BE2C (cell line): ENCODE data around the gene EID2B.

ENCODE experiments used
- DNase-seq: peaks from one replicate; pipeline ENCODE4 v3.0.0-alpha.2; 2020
- H3K27me3 ChIP-seq: fragments of 250-450 bp; sonication (Bioruptor Pico); 2 replicates; pipeline ENCODE4 v1.5.1; 2020; ENCODE audit warnings: mild to moderate bottlenecking
- H3K36me3 ChIP-seq: fragments of 250-450 bp; sonication (Bioruptor Pico); 2 replicates; pipeline ENCODE4 v1.5.1; 2020; ENCODE audit warnings: mild to moderate bottlenecking
- H3K4me1 ChIP-seq: fragments of 250-450 bp; sonication (Bioruptor Pico); 2 replicates; pipeline ENCODE4 v1.5.1; 2020
- H3K4me3 ChIP-seq: 2 replicates; pipeline ENCODE4 v1.5.1; 2011; ENCODE audit warnings: low read depth, low read length
- H3K9me3 ChIP-seq: fragments of 250-450 bp; sonication (Bioruptor Pico); 2 replicates; pipeline ENCODE4 v1.5.1; 2020
- TF ChIP-seq, protein P1 (sequence below): IDR thresholded peaks from 2 replicates; pipeline ENCODE4 v1.5.1; 2012; ENCODE audit warnings: mild to moderate bottlenecking, low read depth, low read length

Gene EID2B

DNA sequence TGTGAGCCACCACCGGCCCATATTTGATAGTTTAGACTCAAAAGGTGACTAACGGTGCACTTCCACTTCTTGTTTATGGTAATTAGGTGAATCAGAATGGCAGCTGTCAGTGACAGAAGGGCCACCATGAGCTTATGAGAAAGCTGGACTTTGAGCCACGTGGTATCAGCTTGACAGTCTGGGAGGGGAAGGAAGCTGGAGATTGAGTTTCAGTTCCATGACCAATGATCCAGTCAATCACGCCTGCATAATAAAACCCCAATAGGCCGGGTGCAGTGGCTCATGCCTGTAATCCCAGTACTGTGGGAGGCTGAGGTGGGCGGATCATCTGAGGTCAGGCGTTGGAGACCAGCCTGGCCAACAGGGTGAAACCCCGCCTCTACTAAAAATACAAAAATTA lies 8.2 kb downstream of the EID2B start:
- TF ChIP-seq, protein P1, sequence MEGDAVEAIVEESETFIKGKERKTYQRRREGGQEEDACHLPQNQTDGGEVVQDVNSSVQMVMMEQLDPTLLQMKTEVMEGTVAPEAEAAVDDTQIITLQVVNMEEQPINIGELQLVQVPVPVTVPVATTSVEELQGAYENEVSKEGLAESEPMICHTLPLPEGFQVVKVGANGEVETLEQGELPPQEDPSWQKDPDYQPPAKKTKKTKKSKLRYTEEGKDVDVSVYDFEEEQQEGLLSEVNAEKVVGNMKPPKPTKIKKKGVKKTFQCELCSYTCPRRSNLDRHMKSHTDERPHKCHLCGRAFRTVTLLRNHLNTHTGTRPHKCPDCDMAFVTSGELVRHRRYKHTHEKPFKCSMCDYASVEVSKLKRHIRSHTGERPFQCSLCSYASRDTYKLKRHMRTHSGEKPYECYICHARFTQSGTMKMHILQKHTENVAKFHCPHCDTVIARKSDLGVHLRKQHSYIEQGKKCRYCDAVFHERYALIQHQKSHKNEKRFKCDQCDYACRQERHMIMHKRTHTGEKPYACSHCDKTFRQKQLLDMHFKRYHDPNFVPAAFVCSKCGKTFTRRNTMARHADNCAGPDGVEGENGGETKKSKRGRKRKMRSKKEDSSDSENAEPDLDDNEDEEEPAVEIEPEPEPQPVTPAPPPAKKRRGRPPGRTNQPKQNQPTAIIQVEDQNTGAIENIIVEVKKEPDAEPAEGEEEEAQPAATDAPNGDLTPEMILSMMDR: no peak
- no peak overlapping the region for H3K4me3 ChIP-seq
- no peak for DNase-seq
- no peaks in the 10 kb centered on the region for H3K4me1 ChIP-seq
- H3K27me3 ChIP-seq: no peaks in the 10 kb centered on the region
- H3K36me3 ChIP-seq: no peaks in the 10 kb centered on the region
- H3K9me3 ChIP-seq: no peaks in the 10 kb centered on the region

- Histone ChIP-seq H3K36me3 (no peaks in the 10 kb centered on the region), H3K27me3 (peaks cover 7% of the 10 kb centered on the region), H3K4me3 (no peak overlapping the region), H3K9me3 (no peaks in the 10 kb centered on the region), H3K4me1 (no peaks in the 10 kb centered on the region)
- DNase-seq: no peak
- TF ChIP-seq, protein P1: no peak
Measured at GRCh38 chr19:39520541-39521484, 11.8 kb downstream of the EID2B start.

DNA sequence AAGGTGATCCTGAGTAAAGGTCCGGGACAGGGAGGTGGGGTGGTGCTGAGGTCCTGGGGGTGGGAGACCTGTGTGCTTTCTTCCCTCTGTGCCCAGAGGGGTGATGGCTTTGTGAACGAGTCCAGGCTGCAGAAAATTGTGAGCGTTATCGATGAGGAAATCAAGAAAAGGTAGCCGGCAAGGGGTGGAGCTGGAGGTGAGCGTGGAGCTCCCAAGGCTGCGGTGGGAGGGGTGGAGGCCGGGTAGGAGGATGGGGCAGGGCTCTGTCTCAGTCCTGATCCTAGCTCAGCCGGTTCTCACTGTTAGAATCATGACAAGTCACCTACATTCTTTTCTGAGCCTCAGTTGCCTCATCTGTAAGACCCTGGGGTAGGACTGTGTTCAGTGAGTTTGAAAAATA lies 13.7 kb downstream of the EID2B start:
- no peaks in the 10 kb centered on the region for H3K9me3 ChIP-seq
- H3K36me3 ChIP-seq: no peaks in the 10 kb centered on the region
- no peak overlapping the region for H3K4me3 ChIP-seq
- TF ChIP-seq, protein P1: no peak
- no peaks in the 10 kb centered on the region for H3K4me1 ChIP-seq
- DNase-seq: no peak
- peaks cover 25% of the 10 kb centered on the region for H3K27me3 ChIP-seq

DNA sequence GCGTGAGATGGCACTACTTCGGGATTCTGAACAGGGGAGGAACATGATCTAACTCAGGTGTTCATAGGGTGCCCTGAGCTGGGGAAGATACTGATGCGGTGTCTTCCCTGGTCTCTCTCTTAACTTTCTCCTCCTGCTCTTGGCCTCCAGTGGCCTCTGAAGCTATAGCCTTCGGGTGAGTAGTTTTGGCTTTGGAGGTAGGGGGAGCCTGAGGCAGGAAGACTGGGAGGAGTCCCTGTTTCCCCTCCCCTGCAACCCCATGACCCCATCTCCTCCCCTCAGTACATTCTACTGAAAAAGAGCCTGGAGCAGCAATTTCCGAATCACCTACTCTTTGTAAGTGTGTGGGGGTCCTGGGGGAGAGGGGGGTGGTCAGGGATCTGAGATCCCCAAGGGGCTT lies 14.2 kb downstream of the EID2B start:
- TF ChIP-seq, protein P1: no peak
- Histone ChIP-seq H3K9me3 (no peaks in the 10 kb centered on the region), H3K4me1 (no peaks in the 10 kb centered on the region), H3K27me3 (peaks cover 29% of the 10 kb centered on the region), H3K4me3 (no peak overlapping the region), H3K36me3 (no peaks in the 10 kb centered on the region)
- no peak for DNase-seq

GRCh38 chr19:39517432-39517831 lies 15.2 kb downstream of the EID2B start:
- DNase-seq: no peak
- Histone ChIP-seq H3K4me1 (no peaks in the 10 kb centered on the region), H3K9me3 (no peaks in the 10 kb centered on the region), H3K27me3 (peaks cover 29% of the 10 kb centered on the region), H3K4me3 (no peak overlapping the region), H3K36me3 (no peaks in the 10 kb centered on the region)
- TF ChIP-seq, protein P1: no peak

DNA sequence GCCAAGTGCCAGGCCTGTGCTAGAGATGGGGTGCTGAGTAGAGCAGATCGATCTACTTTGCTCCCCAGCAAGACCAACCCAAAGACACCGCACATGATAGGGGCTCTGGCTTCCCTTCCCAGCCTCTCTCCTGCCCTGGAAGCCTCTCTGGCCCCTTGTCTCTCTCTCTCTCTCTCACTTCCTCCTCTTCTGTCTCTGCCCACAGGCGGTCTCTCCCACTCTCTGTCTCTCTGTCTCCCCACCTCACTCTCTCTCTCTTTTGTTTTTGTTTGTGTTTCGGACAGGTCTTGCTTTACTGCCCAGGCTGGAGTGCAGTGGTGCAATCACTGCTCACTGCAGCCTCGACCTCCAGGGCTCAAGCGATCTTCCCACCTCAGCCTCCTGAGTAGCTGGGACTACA lies 16.4 kb downstream of the EID2B start:
- TF ChIP-seq, protein P1: no peak
- Histone ChIP-seq H3K9me3 (no peaks in the 10 kb centered on the region), H3K4me1 (no peaks in the 10 kb centered on the region), H3K4me3 (no peak overlapping the region), H3K27me3 (peaks cover 29% of the 10 kb centered on the region), H3K36me3 (no peaks in the 10 kb centered on the region)
- no peak for DNase-seq
